Left lobe of liver (tissue), 2 donors: ENCODE results near the gene KCNK4. TPM values are rescaled to one million over a fixed set of nuclear protein-coding genes. Genes with fewer than 3 reads are reported as not detected.
"Not testable (repeated sequence)": the region's sequence is repeated elsewhere in the genome, so short reads cannot be mapped to it uniquely, and the experiment has no call there.

Experiments used
- ATAC-seq: fragments of 200-7000 bp; cut with Tn5 transposase; one replicate; pipeline ENCODE4 v1.9.1; 2020; ENCODE audit warnings: mild to moderate bottlenecking, moderate library complexity
- DNase-seq: peaks from one replicate; pipeline ENCODE4 v3.0.0-alpha.2; 2020; ENCODE audit warnings: low spot score
- total RNA-seq: library from RNA; stranded (reverse); gene quantifications from one replicate; pipeline ENCODE4 v1.2.1, GENCODE V29; 2021
- donor health status: DM: no; HTN: no; CAD: no; lungs with moderate emphysema.
- donor health status: DM: no; HTN: yes; CAD: no.

The KCNK4 gene
- total RNA-seq, 1 donor from 2014 or later, result not detected

GRCh38 chr11:64304316-64305072 lies 13.4 kb downstream of the KCNK4 start:
- DNase-seq, result peak; percentile 91

GRCh38 chr11:64305075-64305690 lies 14.1 kb downstream of the KCNK4 start, which contains the start of gene ESRRA:
Gene ESRRA (plus strand): TSS chr11:64305524. CDS start chr11:64307180, 1,656 bp downstream.
- peak; percentile 100 for DNase-seq
- peak; percentile 72 for ATAC-seq

More at GRCh38 chr11:64304316-64305072, 13.4 kb downstream of the KCNK4 start:
- peak; percentile 42 for ATAC-seq

- peak; percentile 41 for ATAC-seq
- peak; percentile 92 for DNase-seq
Measured at GRCh38 chr11:64305691-64306562, 14.8 kb downstream of the KCNK4 start.

- ATAC-seq (peak; percentile 0), DNase-seq (no peak)
Measured at GRCh38 chr11:64306563-64306875, 15.4 kb downstream of the KCNK4 start.

- peak; percentile 93 for DNase-seq
- peak; percentile 51 for ATAC-seq
Measured at GRCh38 chr11:64306876-64307622, 15.9 kb downstream of the KCNK4 start.

- ATAC-seq, result not testable (repeated sequence)
- DNase-seq, result peak; percentile 41
Measured at GRCh38 chr11:64307795-64308194, 16.7 kb downstream of the KCNK4 start.

- ATAC-seq, result no peak
- DNase-seq, result no peak
Measured at GRCh38 chr11:64312947-64313346, 21.8 kb downstream of the KCNK4 start.

- ATAC-seq (no peak), DNase-seq (no peak)
Measured at GRCh38 chr11:64313491-64314145, 22.5 kb downstream of the KCNK4 start.

- ATAC-seq (no peak), DNase-seq (no peak)
Measured at GRCh38 chr11:64314146-64314804, 23.2 kb downstream of the KCNK4 start.

GRCh38 chr11:64314805-64315561 lies 23.9 kb downstream of the KCNK4 start:
- no peak for ATAC-seq
- DNase-seq, result peak; percentile 46

GRCh38 chr11:64315667-64316526 lies 24.8 kb downstream of the KCNK4 start:
- not testable (repeated sequence) for ATAC-seq

GRCh38 chr11:64316672-64317324 lies 25.7 kb downstream of the KCNK4 start:
- ATAC-seq, result peak; percentile 5
- DNase-seq, result peak; percentile 72

More at GRCh38 chr11:64315667-64316526, 24.8 kb downstream of the KCNK4 start:
- DNase-seq, result not testable (repeated sequence)

GRCh38 chr11:64317325-64317960 lies 26.3 kb downstream of the KCNK4 start, which contains the start of gene TRMT112:
Gene TRMT112 (minus strand): TSS chr11:64317559. CDS start chr11:64317526, 33 bp downstream.
- DNase-seq, result peak; percentile 98
- peak; percentile 80 for ATAC-seq

- ATAC-seq, result peak; percentile 82
Measured at GRCh38 chr11:64317961-64318765, 27.1 kb downstream of the KCNK4 start, which contains the start of gene PRDX5. Gene PRDX5 (plus strand): TSS chr11:64318121. CDS start chr11:64318216, 95 bp downstream.

More at GRCh38 chr11:64317961-64318765, 27.1 kb downstream of the KCNK4 start, which contains the start of gene PRDX5:
- peak; percentile 98 for DNase-seq
